Nephron progenitor cell (in vitro differentiated cells): ENCODE data around the gene CRYGS.

Source experiments
- DNase-seq: peaks from one replicate; pipeline ENCODE4 v3.0.0; 2021
- H3K27ac Mint-ChIP-seq: 2 replicates; pipeline ENCODE4 v1.8.0; 2021; ENCODE audit warnings: mild to moderate bottlenecking, moderate library complexity, mixed read lengths
- H3K27me3 Mint-ChIP-seq: 2 replicates; pipeline ENCODE4 v1.8.0; 2021; ENCODE audit warnings: mild to moderate bottlenecking, low read depth, mixed read lengths; ENCODE audit not compliant: poor library complexity
- H3K36me3 Mint-ChIP-seq: 2 replicates; pipeline ENCODE4 v1.8.0; 2021; ENCODE audit warnings: low read depth, mixed read lengths
- H3K4me1 Mint-ChIP-seq: 2 replicates; pipeline ENCODE4 v1.8.0; 2021; ENCODE audit warnings: mixed read lengths
- H3K4me3 Mint-ChIP-seq: 2 replicates; pipeline ENCODE4 v1.8.0; 2021; ENCODE audit warnings: mild to moderate bottlenecking, moderate library complexity, mixed read lengths
- H3K9me3 Mint-ChIP-seq: 2 replicates; pipeline ENCODE4 v1.8.0; 2021; ENCODE audit warnings: mild to moderate bottlenecking, moderate library complexity, mixed read lengths
- TF ChIP-seq, protein P1 (sequence below): fragments of 200-600 bp; sonication (generic); IDR thresholded peaks from 2 replicates; pipeline ENCODE4 v1.5.0; 2021; ENCODE audit warnings: antibody characterized with exemption

Gene CRYGS

DNA sequence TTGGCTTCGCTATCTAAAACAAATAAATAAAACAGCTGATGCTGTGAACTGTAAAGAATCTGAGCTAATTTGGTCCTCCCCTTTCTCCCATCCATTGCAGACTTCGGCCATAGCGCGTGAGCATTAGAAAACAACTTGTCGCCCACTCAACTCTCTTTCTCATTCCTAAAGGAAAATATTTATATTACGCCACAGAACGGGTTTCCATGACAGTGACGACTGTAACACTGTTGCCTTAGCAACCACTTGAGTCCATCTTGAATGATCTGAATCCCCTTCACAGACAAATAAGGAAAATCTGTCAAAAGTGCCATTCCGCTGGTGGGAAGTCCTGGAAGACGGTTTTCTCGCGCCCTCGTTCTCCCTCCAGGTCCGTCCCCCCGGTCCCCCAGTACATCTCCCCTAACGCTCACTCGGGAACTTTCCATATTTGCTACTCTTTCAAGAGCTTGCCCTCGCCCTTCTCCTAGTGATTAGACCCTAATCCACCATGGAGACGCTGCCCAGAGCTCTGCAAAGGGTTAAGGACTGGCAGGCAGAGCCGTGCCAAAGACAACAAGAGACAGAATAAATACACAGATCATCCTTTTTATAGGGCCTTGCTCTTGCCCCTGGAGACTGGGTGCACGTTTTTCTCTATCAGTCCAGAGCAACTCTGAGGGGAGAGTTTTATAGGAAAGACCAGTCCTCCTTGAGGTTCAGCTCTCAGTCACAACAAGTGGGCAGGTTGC lies 50.5 kb downstream of the CRYGS start:
- Mint-ChIP-seq H3K4me1 (peaks cover 43% of the 10 kb centered on the region), H3K27me3 (peaks cover 2% of the 10 kb centered on the region), H3K36me3 (no peaks in the 10 kb centered on the region), H3K4me3 (no peak overlapping the region), H3K27ac (peak overlapping the region; percentile 17), H3K9me3 (peaks cover 13% of the 10 kb centered on the region)
- TF ChIP-seq, protein P1, sequence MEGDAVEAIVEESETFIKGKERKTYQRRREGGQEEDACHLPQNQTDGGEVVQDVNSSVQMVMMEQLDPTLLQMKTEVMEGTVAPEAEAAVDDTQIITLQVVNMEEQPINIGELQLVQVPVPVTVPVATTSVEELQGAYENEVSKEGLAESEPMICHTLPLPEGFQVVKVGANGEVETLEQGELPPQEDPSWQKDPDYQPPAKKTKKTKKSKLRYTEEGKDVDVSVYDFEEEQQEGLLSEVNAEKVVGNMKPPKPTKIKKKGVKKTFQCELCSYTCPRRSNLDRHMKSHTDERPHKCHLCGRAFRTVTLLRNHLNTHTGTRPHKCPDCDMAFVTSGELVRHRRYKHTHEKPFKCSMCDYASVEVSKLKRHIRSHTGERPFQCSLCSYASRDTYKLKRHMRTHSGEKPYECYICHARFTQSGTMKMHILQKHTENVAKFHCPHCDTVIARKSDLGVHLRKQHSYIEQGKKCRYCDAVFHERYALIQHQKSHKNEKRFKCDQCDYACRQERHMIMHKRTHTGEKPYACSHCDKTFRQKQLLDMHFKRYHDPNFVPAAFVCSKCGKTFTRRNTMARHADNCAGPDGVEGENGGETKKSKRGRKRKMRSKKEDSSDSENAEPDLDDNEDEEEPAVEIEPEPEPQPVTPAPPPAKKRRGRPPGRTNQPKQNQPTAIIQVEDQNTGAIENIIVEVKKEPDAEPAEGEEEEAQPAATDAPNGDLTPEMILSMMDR, result no peak
- DNase-seq, result no peak

DNA sequence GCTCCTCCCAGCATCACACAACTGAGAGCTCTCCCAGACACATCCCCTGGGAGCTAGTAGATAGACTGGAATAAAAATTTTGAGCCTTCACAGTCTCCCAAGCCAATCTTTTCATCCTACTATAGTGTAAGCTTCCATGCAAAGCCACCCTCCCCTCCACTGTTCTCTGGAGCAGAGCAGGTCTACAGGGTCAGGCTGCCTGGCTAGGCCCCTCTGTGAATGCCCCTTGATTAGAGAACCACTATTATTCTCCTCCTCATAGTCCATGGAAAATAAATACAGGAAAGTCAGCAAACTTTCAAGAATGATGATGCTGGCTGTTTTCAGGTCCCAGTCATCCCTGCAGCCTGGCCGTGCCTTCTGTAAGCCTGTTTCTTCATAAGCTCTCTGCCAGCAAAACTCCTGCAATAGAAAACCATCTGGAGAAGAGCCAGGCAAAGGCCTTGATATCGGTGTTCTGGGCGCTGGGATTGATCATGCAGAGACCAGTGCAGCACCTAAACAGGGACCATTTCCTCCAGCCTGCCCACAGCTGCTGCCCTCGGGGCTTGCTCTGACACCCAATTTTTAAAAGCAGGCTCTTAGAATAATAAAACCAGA lies 51.7 kb downstream of the CRYGS start:
- Mint-ChIP-seq H3K27ac (peak overlapping the region; percentile 77), H3K4me1 (peaks cover 50% of the 10 kb centered on the region), H3K36me3 (no peaks in the 10 kb centered on the region), H3K4me3 (no peak overlapping the region), H3K27me3 (peaks cover 6% of the 10 kb centered on the region), H3K9me3 (peaks cover 5% of the 10 kb centered on the region)
- no peak for DNase-seq
- TF ChIP-seq, protein P1, result no peak

DNA sequence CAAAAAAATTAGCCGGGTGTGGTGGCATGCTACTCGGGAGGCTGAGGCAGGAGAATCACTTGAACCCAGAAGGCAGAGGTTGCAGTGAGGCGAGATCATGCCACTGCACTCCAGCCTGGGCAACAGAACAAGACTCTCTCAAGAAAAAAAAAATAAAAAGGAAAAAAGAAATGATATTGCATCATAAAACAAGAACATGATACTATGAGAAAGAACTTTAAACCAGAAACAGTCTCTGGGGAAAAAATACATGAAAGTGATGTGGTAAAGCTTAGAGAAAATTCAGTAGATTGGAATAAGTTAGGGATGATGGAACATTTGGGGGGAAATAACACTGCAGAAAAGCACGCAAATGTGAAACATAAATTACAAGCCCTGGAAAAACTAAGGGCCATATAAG lies 54.7 kb downstream of the CRYGS start:
- Mint-ChIP-seq H3K27me3 (peaks cover 6% of the 10 kb centered on the region), H3K9me3 (peaks cover 5% of the 10 kb centered on the region), H3K27ac (no peak overlapping the region), H3K36me3 (no peaks in the 10 kb centered on the region), H3K4me3 (no peak overlapping the region), H3K4me1 (peaks cover 32% of the 10 kb centered on the region)
- TF ChIP-seq, protein P1, result no peak
- no peak for DNase-seq
